Activated naive CD4-positive, alpha-beta T cell treated with anti-CD3 and anti-CD28 coated beads for 36 hours (primary cell): Measurements from ENCODE around the gene G6PC2. TPM values are rescaled to one million over a fixed set of nuclear protein-coding genes. Genes with fewer than 3 reads are reported as not detected.

ENCODE experiments used
- CTCF ChIA-PET: fragments of 350-600 bp; sonication (Branson Sonifier 250); formaldehyde crosslinking; loops from one replicate; lab custom pipeline; 2021; ENCODE audit warnings: antibody characterized with exemption; lab: Charles Lee
- DNase-seq: peaks from one replicate; pipeline ENCODE4 v3.0.0-alpha.2; 2020
- H3K27ac Mint-ChIP-seq: one replicate; pipeline ENCODE4 v1.8.0; 2021; ENCODE audit warnings: mild to moderate bottlenecking, mixed read lengths
- H3K27me3 Mint-ChIP-seq: one replicate; pipeline ENCODE4 v1.8.0; 2021; ENCODE audit warnings: low read depth, mixed read lengths
- H3K36me3 Mint-ChIP-seq: one replicate; pipeline ENCODE4 v1.8.0; 2021; ENCODE audit warnings: low read depth, mixed read lengths
- H3K4me1 Mint-ChIP-seq: one replicate; pipeline ENCODE4 v1.8.0; 2021; ENCODE audit warnings: low read depth, mixed read lengths
- H3K4me3 Mint-ChIP-seq: one replicate; pipeline ENCODE4 v1.8.0; 2021; ENCODE audit warnings: mild to moderate bottlenecking, moderate library complexity, mixed read lengths
- H3K9me3 Mint-ChIP-seq: one replicate; pipeline ENCODE4 v1.8.0; 2021; ENCODE audit warnings: mixed read lengths
- intact Hi-C: fragments of 100-400 bp; cut with micrococcal nuclease; formaldehyde crosslinking; loops from one replicate; pipeline ENCODE4 v1.15.1; 2023
- total RNA-seq, 2 experiments: library from RNA; stranded (reverse); gene quantifications; one replicate each; pipeline ENCODE4 v1.2.3, GENCODE V29; 2021

The G6PC2 gene
- total RNA-seq, 2 experiments from 2014 or later = not detected

DNA sequence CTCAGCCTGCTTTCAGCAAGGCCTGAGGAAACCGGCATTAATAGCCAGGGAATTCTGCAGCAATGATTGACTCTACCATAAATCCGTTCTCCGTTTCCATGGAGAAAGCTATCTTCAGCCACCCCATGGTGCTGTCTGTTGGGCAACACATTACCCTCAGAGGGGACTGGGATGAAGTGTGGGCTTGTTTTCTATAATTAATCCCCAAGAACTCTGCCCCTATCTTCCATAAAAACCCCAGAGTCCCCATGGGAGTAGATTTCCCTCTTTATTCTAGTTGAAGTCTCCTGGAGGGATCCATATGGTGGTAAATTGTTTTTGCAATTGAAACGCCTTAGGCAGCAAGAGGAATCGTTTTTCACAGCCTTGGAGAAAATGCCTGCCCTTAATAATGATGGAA, 9.2 kb downstream of the G6PC2 start:
- CTCF ChIA-PET = interaction anchor here (1.5 kb wide), 1 partner anchor 564 kb away, joined by 4 read pairs; no protein-coding TSS in a partner anchor
- intact Hi-C loops = loop anchor here (10.0 kb wide), 1 partner anchor 456 kb away; the partner anchor contains the start of gene CERS6
- H3K4me3 Mint-ChIP-seq = no peak overlapping the region

DNA sequence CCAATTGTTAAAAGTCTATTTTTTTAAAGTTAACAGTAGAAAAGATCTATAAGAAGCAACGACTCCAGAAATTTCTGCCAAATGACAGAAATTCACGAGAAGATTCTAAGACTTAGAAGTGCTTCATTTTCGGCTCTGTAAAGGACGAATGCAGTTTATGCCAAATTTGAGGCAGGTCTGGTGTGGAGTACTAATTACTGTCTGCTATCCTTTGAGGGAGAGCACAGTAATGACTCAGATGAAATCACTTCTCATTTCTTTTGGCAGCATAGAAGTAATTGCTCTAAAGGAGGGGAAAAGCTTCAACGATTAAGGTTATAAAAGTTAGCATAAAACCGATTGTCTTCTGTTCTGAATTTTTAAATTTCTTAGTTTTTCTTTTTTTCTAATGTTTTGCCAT, 11.4 kb downstream of the G6PC2 start:
- H3K27me3 Mint-ChIP-seq = peaks cover 20% of the 10 kb centered on the region
- peaks cover 2% of the 10 kb centered on the region for H3K36me3 Mint-ChIP-seq
- no peak for DNase-seq
- intact Hi-C loops = loop anchor here (10.0 kb wide), 1 partner anchor 458 kb away; the partner anchor contains the start of gene CERS6
- peaks cover 4% of the 10 kb centered on the region for H3K9me3 Mint-ChIP-seq
- peaks cover 12% of the 10 kb centered on the region for H3K4me1 Mint-ChIP-seq
- CTCF ChIA-PET = no interaction called here
- H3K27ac Mint-ChIP-seq = no peak overlapping the region
- peak overlapping the region; percentile 43 for H3K4me3 Mint-ChIP-seq

More for the DNA sequence above, 9.2 kb downstream of the G6PC2 start:
- Mint-ChIP-seq H3K27me3 (peaks cover 26% of the 10 kb centered on the region), H3K4me1 (peaks cover 7% of the 10 kb centered on the region), H3K36me3 (no peaks in the 10 kb centered on the region), H3K27ac (no peak overlapping the region), H3K9me3 (peaks cover under 1% of the 10 kb centered on the region)
- no peak for DNase-seq

DNA sequence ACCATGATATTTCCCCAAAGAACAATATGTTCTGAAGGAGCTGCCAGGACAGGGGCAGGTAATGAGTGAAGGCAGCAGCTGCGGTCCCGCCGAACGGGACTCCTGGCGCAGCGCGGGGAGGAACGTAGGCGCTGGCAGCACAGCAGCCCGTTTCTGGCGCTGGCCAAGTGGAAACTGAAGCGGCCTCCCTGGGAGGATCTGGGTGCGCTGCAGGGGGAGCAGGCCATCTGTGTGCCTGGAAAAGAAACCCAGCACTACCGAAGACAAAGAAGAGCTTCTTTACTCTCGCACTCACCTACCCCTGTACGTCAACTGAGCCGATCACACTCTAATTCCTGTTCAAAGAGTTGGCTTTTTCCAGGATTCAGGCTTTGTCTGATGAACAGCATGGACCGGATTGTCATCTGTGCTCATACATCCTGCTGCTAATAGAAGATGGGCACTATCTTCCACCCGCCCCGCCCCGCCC, 11.8 kb downstream of the G6PC2 start:
- Mint-ChIP-seq H3K4me1 (peaks cover 12% of the 10 kb centered on the region), H3K27ac (no peak overlapping the region), H3K27me3 (peaks cover 20% of the 10 kb centered on the region), H3K9me3 (peaks cover 4% of the 10 kb centered on the region), H3K36me3 (peaks cover 2% of the 10 kb centered on the region), H3K4me3 (peak overlapping the region; percentile 43)
- peak; percentile 10 for DNase-seq
- CTCF ChIA-PET = no interaction called here
- intact Hi-C loops = loop anchor here (10.0 kb wide), 1 partner anchor 458 kb away; the partner anchor contains the start of gene CERS6

DNA sequence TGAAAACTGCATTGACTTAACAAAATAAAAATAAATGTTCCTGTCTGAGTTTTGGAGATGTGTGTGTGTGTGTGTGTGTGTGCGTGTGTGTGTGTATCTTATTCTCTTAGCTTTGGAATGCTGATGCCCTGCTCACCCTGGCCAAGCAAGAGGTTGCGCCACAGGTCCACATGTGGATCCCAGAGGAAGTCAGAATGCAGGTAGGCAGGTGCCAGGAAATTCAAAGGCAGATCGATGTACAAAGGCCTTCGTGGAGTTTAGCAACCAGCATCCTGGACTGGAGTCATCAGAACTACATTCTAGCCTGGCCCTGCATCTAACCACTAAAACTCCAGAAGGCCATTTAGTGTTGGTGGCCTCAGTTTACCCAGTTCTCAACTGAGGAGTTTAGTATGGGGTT, 12.4 kb downstream of the G6PC2 start:
- no peak for DNase-seq
- CTCF ChIA-PET = interaction anchor here (0.6 kb wide), 1 partner anchor 49 kb away, joined by 3 read pairs; no protein-coding TSS in a partner anchor
- H3K36me3 Mint-ChIP-seq = peaks cover 2% of the 10 kb centered on the region
- peaks cover 4% of the 10 kb centered on the region for H3K9me3 Mint-ChIP-seq
- peaks cover 12% of the 10 kb centered on the region for H3K4me1 Mint-ChIP-seq
- intact Hi-C loops = loop anchor here (10.0 kb wide), 1 partner anchor 459 kb away; the partner anchor contains the start of gene CERS6
- H3K27me3 Mint-ChIP-seq = peaks cover 20% of the 10 kb centered on the region
- no peak overlapping the region for H3K27ac Mint-ChIP-seq
- H3K4me3 Mint-ChIP-seq = no peak overlapping the region

DNA sequence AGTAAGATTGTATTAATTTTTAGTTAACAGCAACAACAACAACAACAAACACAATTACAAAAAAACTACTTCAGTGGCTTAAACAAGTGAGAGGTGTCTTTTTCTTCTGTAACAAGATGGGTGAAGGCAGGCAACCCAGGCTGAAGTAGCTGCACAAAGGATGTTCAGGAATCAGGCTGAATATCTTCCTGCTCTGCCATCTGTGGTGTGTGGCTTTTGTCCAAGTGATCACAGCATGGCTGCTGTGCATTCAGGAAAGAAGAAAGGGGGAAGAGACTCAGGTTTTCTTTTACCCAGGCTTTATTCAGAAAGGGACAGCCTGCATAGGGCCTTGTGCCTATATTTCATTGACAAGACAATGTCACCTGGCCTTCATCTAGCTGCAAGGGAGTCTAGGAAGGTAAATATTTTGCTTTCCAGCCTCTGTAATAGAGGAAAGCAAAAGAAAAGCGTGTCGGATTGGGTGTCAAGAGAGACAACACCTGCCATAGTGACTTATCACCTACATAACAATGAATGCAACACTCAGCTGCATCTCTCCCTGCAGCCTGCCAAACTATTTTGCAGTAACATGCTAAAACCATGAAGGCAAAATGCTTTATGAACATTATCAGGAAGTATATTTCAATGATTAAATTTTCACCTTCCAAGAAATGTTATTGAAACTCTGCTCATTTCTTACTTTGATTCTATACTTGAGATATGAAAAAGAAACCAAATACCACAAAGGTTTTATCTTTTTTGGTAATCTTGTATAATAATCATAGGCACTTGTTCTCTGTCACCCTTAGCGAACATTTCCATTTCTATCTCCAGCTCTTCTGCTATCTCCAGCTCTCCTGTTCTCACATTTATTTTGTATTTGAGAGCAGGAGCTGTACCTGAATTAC, 14.6 kb downstream of the G6PC2 start:
- Mint-ChIP-seq H3K4me3 (no peak overlapping the region), H3K9me3 (peaks cover 4% of the 10 kb centered on the region), H3K36me3 (peaks cover 2% of the 10 kb centered on the region), H3K27me3 (peaks cover 20% of the 10 kb centered on the region), H3K27ac (no peak overlapping the region), H3K4me1 (peaks cover 12% of the 10 kb centered on the region)
- no peak for DNase-seq
- CTCF ChIA-PET = interaction anchor here (0.8 kb wide), 1 partner anchor 138 kb away, joined by 3 read pairs; no protein-coding TSS in a partner anchor
- intact Hi-C loops = loop anchor here (1.0 to 10.0 kb wide), 3 partner anchors 425 to 704 kb away; partner anchors contain the start of gene CERS6

DNA sequence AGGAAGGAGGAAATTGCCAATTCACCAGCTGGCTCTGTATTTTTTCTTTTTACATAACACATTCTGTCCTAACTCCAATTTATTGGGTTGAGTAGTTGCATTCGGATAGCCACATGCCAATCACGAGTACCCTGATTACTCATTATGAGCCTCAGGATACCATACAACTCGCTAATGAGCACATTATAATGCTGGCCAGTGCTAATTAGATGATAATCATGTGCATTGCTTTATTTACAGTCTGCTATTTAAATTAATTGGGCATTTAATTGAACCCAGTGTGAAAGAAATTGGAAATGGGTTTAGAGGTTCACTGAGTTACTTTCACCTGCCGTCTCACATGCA, 15.2 kb downstream of the G6PC2 start:
- Mint-ChIP-seq H3K4me3 (no peak overlapping the region), H3K4me1 (peaks cover 12% of the 10 kb centered on the region), H3K9me3 (peaks cover 4% of the 10 kb centered on the region), H3K27me3 (peaks cover 20% of the 10 kb centered on the region), H3K27ac (no peak overlapping the region), H3K36me3 (peaks cover 2% of the 10 kb centered on the region)
- intact Hi-C loops = loop anchor here (1.0 to 10.0 kb wide), 3 partner anchors 426 to 705 kb away; partner anchors contain the start of gene CERS6
- DNase-seq = no peak
- CTCF ChIA-PET = interaction anchor here (0.8 kb wide), 1 partner anchor 139 kb away, joined by 3 read pairs; no protein-coding TSS in a partner anchor

DNA sequence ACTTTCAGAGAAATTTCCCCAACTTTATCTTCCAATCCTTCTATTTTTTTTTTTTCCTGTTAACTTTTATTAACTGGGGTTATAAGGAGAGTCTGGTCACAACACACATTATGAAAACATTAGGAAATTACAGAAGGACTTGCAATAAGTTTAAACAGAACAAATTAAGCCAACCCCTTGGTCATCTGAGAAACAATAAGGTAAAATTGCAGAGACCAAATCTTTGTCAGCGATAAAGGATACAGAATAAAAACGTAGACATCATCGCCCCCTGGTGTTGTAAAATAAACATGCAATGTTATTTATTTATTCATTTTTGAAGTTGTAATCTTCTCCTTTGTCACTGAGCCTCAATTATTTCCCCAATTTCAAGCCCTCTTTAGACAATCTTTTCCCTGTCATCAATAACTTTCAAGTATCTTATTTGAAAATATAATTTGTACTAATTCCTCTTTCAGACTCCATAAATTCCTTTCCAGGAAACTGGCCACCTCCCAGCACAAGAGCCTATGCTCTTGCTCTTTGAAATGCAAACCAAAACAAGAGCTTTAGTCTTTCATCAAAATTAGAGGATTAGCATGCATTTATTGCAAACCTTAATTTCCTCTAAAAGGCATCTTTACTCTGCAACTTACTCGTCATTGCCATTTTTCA, 19.5 kb downstream of the G6PC2 start:
- Mint-ChIP-seq H3K36me3 (peaks cover under 1% of the 10 kb centered on the region), H3K27me3 (peaks cover 8% of the 10 kb centered on the region), H3K4me1 (peaks cover 4% of the 10 kb centered on the region), H3K4me3 (no peak overlapping the region), H3K27ac (no peak overlapping the region), H3K9me3 (no peaks in the 10 kb centered on the region)
- intact Hi-C loops = loop anchor here (1.0 to 5.0 kb wide), 4 partner anchors 147 to 784 kb away; no protein-coding TSS in a partner anchor
- no peak for DNase-seq
- CTCF ChIA-PET = interaction anchor here (0.5 to 1.5 kb wide), 7 partner anchors 10 to 1816 kb away, joined by 3 to 5 read pairs (median 3); no protein-coding TSS in a partner anchor

DNA sequence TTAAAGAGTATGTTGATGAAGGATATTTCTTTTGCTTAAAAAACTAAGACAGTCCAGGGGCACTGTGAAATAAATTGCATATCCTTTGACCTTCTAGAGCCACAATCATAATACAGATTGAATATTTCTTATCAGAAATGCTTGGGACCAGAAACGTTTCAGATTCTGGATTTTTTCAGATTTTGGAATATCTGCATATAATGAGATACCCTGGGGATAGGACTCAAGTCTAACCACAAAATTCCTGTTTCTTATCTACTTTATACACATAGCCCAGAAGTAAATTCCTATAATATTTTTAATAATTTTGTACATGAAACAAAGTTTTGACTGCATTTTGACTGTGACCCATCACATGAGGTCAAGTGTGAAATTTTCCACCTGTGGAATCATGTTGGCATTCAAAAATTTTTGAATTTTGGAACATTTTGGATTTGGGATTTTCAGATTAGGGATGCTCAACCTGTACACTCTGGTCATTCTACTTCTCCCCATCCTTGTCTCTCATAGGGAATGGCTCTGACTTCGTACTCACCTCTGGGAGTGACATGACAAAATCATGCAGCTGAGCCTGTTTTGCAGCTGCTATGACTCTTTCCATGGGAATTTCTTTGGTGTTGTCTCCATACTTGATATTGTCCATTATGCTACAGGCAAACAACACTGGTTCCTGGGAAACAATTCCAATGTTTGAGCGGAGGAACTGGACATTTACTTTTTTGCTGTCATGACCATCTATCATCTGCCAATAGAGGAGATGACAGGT, 25.7 kb downstream of the G6PC2 start:
- CTCF ChIA-PET = no interaction called here
- intact Hi-C loops = no loop called here
- DNase-seq = no peak
- H3K4me3 Mint-ChIP-seq = no peak overlapping the region
- no peaks in the 10 kb centered on the region for H3K4me1 Mint-ChIP-seq
- no peaks in the 10 kb centered on the region for H3K9me3 Mint-ChIP-seq
- H3K27ac Mint-ChIP-seq = no peak overlapping the region
- peaks cover 14% of the 10 kb centered on the region for H3K27me3 Mint-ChIP-seq
- H3K36me3 Mint-ChIP-seq = no peaks in the 10 kb centered on the region

DNA sequence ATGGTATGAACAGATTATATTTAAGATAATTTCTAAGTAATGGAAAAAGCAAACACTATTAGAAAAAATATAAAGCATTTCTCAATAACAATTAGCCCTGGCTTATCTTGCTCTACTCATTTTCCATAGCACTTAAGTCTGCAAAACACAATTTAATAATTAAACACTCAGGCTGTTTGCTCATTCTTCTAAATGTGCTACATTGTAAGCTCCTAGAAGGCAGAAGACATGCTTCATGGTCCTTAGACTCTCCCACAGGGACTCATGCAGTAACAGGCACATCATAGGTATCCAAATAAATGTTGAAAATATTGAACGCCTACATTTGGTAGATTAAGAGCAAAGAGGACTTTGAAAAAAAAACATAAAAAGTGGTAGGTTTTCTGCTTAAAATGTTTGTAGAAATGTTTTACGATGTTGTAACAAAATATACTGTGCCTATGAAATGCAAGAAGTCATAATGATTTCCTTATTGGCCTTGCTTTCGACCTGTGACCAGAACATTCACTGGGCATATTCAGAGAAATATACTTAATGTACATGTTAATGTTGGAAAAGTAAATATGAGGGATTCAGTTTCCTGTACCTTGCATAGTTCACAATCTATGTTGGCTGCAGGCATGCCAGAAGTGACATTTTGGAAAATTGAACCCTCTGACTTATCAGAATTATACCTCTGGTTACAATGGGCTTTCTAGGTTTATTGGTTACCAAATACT, 27.2 kb downstream of the G6PC2 start:
- no peaks in the 10 kb centered on the region for H3K9me3 Mint-ChIP-seq

DNA sequence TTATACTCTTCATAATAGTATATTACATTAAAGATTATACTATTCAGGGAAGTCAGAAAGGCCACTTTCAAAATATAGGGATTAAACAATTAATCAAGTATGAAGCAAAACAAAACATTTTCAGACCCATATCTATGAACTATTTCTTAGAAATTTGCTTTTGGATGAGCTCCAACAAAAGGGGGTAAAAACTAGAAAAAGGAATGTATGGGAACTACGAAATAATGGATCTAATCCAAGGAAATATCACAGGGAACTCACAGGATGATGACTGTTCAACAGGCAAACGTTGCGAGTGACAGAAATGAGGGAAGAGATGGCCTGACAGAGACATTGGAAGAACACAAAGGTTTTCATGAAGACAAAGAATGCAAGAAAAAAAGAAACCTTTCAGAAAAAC, 27.9 kb downstream of the G6PC2 start:
- no peak for DNase-seq
- H3K4me3 Mint-ChIP-seq = no peak overlapping the region
- peaks cover 14% of the 10 kb centered on the region for H3K27me3 Mint-ChIP-seq
- no peaks in the 10 kb centered on the region for H3K9me3 Mint-ChIP-seq
- H3K27ac Mint-ChIP-seq = no peak overlapping the region
- intact Hi-C loops = no loop called here
- CTCF ChIA-PET = interaction anchor here (0.7 kb wide), 1 partner anchor 174 kb away, joined by 3 read pairs; no protein-coding TSS in a partner anchor
- H3K4me1 Mint-ChIP-seq = no peaks in the 10 kb centered on the region
- no peaks in the 10 kb centered on the region for H3K36me3 Mint-ChIP-seq

More for the DNA sequence above, 27.2 kb downstream of the G6PC2 start:
- intact Hi-C loops = no loop called here
- H3K27me3 Mint-ChIP-seq = peaks cover 18% of the 10 kb centered on the region
- no peaks in the 10 kb centered on the region for H3K36me3 Mint-ChIP-seq
- no peak for DNase-seq
- no peaks in the 10 kb centered on the region for H3K4me1 Mint-ChIP-seq
- H3K27ac Mint-ChIP-seq = no peak overlapping the region
- no peak overlapping the region for H3K4me3 Mint-ChIP-seq
- CTCF ChIA-PET = no interaction called here

DNA sequence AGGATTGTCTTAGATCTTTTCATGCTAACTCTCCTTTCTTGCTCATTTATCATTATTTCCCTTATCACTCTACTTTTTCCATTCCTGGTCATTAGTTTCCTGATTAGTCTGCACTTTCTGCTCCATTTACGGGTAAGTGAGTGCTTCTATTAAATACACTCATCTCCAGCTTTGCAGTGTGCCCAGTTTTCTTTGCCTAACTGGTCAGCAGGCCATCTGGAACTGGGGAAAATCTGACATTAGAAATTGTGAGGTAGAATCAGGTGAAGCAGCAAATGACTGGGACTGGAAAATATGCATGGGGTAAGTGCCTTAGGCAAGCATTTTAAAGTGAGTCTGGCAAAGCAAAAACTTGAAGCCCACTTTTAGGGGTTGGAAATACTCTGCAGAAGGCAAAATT, 29.2 kb downstream of the G6PC2 start:
- Mint-ChIP-seq H3K27me3 (peaks cover 14% of the 10 kb centered on the region), H3K4me3 (no peak overlapping the region), H3K9me3 (no peaks in the 10 kb centered on the region), H3K36me3 (no peaks in the 10 kb centered on the region), H3K27ac (no peak overlapping the region), H3K4me1 (no peaks in the 10 kb centered on the region)
- CTCF ChIA-PET = interaction anchor here (1.5 to 1.6 kb wide), 2 partner anchors 9 to 19 kb away, joined by 3 to 4 read pairs; no protein-coding TSS in a partner anchor
- intact Hi-C loops = no loop called here
- DNase-seq = no peak
